LoVo (cell line): ENCODE results near the gene TRIM54.
"Not testable (repeated sequence)": the region's sequence is repeated elsewhere in the genome, so short reads cannot be mapped to it uniquely, and the experiment has no call there.

Experiments used
- DNase-seq: peaks from one replicate; pipeline ENCODE4 v3.0.0-alpha.2; 2016; ENCODE audit warnings: low spot score

Gene TRIM54

DNA sequence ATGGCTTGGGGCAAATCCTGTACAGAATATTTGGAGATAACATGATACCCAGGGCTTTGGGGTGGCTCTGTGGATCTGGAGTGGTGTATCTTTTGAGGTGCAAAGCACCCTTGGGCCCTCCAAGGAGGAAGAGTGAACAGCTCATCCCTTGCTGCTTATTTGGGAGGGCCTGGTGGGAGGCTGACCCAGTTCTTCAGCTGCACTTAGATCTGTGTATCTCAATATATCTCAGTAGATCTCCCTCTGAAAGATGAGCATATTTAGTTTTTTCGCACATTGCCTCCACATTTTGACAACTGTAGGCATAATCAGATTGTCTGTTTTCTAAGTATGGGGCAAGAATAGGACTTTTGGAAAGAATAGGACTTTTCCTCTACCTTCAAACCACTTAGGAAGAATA lies 2.8 kb downstream of the TRIM54 start:
- no peak for DNase-seq

DNA sequence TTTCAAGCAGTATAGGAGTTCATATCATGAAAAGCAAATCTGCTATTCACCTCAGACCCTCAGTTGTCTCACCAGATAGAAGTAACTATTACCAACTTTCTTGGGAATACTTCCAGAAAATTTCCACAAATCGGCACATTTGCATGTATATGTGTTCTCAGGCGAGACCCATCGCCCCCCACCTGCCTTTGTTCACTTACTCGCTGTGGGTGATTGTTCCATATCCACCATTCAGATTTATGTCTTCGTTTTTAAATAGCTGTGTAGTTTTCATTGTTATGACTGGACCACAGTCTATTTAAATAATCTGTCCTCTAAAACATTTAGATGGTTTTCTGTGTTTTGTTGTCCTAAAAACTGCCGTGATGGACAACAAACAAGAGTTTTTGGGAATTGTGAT lies 3.3 kb downstream of the TRIM54 start:
- no peak for DNase-seq

DNA sequence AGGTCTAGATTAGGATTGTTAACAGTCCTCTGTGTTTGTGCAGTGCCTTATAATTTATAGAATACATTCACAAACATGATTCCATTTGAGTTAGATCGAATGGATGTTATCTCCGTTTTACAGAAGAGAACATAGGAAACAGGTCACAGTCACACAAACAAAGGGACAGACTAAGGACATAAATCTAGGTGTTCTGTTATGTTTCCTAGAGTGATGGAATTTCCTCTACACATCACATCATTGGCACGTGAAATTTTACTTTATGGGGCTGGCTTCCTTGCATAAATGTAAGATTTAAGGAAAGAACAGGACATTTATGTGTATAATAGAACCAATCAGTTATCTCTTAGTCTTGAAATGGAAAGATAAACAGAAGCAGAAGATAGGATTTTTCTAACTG lies 6.4 kb downstream of the TRIM54 start:
- no peak for DNase-seq

DNA sequence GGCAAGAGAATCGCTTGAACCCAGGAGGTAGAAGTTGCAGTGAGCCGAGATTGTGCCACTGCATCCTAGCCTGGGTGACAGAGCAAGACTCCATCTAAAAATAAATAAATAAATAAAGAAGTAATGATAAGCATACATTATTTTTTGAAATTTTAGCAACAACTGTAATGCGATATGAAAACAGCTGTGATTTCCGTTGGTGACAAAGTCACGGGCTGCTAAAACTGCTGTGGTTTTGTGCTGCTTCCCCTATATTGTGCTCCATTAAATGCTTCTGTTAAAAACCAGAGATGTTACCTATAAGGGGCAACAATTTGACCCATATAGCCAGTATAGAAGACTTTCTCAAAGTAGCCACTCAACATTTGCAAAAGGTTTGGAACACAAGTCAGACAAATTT lies 8.3 kb downstream of the TRIM54 start:
- no peak for DNase-seq

DNA sequence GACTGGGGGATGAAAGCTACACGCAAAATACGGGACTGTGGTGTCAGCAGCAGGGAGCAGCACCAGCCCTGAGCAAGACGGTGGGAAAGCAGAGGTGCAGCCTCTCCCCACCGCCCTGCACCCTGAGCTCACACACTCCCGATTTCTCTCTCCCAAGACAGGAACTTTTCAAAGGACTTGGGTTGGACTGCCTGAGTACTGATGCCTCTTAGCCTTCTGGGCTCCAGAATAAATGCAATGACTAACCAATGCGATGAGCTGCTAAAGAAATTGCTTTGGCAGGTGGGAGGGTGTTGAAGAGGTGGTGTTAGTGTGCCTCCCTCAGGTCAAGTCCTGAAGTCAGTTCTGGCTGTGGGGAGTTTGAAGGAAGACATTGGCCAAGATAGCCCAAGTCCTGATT lies 9.6 kb downstream of the TRIM54 start:
- no peak for DNase-seq

DNA sequence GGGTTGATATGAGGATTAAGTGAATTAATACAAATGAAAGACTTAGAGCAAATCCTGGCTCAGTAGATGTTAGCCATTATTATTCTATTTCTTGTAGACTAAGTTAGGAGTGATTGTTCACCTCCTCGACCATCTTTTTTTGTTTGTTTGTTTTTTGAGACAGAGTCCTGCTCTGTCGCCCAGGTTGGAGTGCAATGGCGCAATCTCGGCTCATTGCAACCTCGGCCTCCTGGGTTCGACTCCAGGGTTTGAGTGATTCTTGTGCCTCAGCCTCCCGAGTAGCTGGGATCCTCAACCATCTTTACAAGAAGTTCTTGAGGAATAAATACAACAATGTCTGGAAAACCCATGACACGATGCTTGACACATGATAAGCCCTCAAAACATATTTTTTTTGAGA lies 12.7 kb downstream of the TRIM54 start:
- no peak for DNase-seq

DNA sequence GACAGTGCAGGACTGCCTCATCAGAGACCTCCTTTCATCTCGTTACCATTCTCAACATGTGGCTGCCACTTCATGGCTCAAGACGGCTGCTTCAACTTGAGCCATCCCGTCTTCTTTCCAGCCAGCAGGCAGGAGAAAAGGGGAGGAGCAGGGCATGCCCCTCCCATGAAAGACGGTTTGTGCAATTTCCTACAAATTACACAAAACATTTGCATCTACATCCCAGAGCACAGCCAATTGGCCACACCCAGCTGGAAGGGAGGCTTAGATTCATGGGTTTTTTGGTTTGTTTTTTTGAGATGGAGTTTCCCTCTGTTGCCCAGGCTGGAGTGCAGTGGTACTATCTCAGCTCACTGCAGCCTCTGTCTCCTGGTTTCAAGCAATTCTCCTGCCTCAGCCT lies 14.3 kb downstream of the TRIM54 start:
- DNase-seq: no peak

DNA sequence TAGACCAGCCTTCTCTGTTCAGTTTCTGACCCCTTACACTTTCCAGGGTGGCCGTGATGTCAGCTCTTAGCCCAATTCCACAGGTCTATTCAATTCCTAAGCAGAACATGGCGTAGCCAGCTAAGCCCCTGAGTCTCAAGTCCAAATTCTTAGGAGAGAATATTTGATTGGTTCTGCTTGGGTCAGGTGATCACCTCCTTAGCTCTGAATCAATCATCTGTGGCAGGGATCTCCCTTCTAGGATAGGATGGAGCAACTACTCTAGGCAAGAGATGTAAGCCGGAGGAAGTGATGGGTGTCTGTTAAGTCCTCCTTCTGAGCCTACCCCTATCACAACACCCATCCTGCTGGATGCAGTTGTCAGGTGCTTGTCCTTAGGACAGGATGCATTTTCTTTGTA lies 15.0 kb downstream of the TRIM54 start:
- no peak for DNase-seq

DNA sequence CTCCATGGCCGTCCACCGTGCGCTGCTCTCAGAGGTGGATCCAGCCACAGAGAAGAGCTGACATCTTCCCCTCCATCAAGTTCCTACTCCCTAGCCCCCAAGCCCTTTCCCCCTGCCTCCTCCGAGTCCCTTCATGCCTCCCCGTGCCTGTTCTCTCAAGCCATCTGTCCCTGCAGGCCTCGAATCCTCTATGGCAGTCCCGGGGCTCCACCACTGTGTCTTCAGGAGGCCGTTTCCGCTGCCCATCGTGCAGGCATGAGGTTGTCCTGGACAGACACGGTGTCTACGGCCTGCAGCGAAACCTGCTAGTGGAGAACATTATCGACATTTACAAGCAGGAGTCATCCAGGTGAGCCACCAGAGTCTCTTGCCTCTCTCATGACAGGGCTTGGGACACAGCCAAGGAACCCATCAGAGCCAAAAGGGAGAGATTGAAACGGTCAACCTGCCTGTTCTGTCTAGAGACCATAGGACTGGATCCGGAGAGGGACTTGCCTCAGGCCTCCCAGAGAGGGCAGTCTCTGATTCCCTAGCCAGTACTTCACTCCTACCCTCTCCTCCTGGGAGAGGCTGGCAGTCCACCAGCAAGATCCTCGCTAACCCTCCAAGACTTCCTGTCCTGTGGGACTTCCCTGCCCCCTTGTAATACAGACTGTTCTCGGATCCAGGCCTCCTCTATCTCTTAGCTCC lies 16.3 kb downstream of the TRIM54 start:
- no peak for DNase-seq

DNA sequence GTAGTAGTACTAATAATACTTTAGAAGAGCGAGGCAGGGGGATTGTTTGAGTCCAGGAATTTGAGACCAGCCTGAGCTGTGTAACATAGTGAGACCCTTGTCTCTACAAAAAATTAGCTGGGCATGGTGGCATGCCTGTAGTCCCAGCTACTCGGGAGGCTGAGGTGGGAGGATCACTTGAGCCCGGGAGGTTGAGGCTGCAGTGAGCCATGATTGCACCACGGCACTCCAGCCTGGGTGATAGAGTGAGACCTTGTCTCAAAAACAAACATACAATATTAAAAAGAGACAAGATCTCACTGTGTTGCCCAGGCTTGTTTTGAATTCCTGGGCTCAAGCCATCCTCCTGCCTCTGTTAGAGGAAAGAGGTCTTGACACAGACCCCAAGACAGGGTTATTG lies 18.4 kb downstream of the TRIM54 start:
- not testable (repeated sequence) for DNase-seq

DNA sequence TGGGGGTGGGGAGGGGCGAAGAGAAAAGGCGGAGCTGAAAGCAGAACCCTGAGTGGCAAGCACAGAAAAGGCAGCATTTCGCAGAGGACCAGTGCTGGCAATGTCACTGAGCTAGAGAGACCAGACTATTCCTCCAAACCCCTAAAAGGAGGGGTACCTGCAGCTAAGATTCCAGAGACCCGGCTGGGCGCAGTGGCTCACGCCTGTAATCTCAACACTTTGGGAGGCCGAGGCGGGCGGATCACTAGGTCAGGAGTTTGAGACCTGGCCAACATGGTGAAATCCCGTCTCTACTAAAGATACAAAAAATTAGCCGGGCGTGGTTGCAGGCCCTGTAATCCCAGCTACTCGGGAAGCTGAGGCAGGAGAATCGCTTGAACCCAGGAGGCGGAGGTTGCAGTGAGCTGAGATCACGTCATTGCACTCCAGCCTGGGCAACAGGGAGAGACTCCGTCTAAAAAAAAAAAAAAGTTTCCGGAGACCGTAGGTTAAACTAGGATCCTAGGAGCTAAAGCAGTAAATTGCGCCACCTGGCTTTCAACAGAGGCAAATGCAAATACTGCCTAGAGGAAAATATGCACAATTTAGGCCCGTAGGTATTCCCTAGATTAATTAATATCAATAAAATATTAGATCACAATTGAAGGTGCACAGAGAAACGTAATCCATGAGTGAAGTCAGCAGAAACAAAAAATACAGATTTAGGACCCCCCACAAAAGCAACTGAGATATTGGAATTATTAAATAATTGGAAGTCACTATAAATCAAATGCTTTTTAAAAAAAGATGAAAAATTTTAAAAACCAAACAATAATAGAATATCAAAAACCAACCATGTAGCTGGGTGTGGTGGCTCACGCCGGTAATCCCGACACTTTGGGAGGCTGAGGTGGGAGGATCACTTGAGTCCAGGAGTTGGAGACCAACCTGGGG lies 21.1 kb downstream of the TRIM54 start:
- DNase-seq: peak; percentile 82

DNA sequence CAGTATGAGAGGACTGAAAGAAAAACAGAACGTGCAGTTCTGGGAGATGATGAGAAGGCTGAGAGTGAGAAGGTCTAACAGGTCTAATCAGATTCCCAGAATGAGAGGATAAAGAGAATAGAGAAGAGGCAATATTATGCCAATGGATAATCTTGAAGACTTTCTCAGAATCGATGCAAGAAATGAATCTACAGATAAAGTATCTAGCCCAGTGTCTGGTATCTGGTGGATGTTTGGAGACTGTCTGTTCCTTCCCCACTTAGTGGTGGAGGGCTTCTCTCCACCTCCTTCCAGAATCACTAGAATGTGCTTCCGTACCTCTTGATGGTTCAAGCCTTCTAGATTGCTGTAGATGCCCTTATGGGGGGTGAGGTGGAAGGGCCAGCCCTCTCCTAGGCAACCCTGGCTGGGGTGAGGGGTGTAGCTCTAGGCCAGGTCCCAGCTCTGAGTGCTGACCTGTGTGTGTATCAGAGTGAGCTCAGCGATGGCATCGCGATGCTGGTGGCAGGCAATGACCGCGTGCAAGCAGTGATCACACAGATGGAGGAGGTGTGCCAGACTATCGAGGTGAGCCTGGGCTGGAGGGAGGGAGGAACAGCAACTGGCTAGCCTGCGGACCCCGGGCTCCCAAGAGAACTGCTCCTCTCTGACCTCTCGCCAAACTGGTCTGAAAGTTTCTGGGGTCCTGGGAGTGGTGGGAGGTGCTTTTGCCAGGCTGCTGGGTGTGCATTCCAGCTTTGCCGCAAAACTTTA lies 22.4 kb downstream of the TRIM54 start:
- no peak for DNase-seq

DNA sequence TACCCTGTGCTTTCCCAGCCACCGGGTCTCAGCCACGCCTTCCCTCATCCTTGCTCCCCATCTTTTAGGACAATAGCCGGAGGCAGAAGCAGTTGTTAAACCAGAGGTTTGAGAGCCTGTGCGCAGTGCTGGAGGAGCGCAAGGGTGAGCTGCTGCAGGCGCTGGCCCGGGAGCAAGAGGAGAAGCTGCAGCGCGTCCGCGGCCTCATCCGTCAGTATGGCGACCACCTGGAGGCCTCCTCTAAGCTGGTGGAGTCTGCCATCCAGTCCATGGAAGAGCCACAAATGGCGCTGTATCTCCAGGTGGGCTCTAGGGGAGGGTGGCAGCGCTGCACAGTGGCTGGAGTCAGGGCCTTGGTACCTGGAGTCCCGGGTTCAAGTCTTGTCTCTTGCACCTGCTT lies 23.3 kb downstream of the TRIM54 start:
- DNase-seq: no peak

DNA sequence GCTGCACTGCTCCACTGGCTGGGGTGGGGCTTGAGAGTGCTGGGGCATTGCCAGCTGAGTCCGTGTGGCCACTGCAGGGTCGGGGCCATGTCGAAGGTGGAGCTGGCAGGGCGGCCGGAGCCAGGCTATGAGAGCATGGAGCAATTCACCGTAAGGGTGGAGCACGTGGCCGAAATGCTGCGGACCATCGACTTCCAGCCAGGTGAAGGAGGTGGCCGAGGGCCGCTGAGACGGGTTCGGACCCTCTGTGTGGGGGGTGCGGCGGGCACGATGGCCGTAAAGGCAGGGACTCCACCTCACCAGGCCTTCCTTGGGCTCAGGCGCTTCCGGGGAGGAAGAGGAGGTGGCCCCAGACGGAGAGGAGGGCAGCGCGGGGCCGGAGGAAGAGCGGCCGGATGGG lies 23.9 kb downstream of the TRIM54 start:
- no peak for DNase-seq

DNA sequence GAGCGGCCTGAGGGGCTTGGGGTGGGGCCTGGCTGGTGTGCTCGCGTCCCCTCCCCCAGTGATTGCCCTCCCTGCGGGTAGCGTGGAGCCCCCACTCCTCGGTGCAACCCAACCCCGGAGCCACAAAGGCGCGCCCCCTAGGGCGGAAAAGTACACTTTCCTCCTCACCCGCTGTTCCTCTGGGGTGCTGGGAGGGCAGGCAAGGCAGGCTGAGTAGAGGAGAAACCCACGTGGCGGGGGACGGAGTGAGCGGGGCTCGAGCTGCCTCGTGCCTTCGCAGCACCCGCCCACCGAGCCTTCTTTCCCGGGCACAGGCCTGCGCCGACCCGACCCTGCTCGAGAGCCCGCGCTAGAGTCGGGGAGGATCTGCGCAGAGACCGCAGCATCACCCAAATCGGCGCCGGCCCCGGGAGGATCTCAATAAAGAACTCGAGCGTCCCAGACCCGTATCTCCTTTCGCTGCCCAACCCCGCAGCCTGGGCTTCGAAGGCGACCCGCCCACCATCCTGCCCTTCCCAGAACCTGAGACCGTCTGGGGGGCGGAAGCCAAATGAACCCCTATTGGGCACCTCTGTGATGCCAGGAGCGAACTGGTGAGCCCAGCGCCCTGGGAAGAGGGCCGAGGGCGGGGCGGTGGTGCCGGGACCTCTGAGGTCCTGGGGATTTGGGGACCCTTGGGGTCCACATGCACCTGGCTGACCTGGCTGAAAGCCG lies 24.5 kb downstream of the TRIM54 start:
- DNase-seq: no peak

DNA sequence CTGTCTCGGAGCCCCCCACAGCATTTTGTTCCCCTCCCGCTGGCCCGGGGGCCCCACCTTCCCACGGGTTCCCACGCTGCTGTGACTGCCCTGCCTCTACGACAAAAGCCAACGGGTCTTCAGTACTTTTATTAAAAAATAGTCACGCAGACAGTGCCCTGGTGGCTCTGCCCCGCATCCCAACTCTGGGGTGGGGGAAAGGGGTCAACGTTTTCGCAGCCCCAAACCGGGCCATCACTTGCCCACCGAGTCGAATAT lies 25.0 kb downstream of the TRIM54 start:
- DNase-seq: no peak

DNA sequence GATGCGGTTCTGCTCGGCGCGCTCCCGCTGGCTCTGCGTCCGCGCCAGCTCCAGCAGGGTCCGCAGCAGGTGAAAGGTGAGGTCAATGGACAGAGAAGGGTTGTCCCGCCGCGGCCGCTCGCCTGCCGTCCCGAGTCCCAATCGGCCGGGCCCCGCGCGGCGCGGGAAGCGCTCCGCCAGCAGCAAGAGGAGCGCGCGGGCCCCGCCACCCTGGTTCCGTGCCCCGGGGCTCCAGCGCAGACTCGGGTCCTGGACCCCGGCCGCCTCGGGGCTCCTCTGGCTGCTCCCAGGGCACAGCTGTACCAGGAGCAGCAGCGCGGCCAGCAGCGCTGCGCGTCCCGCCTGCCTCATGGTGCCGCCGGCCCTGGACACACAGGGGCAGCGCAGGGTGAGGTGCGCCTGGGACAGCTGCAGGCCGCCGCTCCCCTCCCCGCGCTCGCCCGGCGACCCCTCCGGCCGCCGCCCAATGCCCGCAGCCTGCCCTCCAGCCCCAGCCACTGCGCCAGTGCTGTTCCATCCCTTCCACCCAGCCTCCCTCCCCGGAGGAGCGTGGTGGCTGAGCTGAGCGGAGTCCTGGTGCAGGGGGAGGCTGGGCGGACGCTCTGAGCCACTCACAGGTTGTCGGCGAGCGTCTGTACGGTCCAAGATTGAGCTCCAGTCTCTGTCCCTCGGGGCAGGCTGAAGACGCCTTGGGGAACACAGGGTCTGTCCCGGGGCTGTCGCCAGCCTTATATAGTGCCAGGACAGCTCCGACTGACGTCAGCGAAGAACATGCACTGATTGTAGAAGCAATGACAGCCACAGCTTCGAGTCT lies 25.5 kb downstream of the TRIM54 start:
- DNase-seq: no peak

DNA sequence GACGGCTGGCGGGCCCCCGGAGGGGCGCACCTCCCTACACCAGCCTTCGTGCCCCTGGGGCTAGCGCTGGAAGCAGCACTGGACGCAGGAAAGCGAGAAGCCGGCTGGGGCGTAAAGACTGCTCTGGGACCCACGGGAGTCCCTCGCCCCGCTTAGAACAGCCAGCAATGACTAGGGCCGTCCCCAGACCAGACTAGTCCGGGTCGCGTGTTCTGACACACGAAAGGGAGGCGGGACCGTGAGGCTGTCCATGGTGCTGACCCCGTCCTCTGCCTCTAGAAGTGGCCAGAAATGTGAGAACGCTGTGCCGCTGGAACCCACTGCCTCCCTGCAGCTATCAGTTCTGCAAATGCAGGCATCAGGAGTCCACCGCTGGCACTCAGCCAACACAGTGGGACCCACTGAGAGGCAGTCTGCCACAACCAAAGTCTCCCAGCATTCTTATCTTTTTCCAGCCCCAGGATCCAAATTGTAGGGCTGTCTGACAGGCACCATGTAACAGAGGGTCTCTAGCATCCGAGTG lies 26.2 kb downstream of the TRIM54 start, which contains the start of gene UCN:
TSS of gene UCN (minus strand) at position 87 of the 523 bp plus-strand sequence. CDS start 550 bp downstream, outside the sequence.
- DNase-seq: no peak

DNA sequence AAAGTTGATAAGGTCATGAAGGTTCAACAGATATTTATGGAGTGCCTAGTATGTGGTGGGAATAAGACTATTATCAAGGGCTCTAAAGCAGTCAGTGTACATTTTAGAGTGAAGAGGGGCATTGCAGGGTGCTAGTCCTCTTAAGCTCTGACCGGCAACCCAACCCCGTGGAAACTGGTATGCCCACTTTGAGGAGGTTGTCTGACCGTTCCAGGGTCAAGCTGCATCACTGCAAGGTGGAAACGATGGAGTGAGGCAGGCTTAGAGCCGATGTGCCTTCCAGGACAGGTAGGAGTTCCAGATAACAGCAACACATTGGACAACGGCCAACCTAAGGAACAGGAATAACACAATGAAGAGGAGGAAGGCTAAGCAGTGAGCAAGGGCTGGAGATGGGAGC lies 27.4 kb downstream of the TRIM54 start:
- no peak for DNase-seq

DNA sequence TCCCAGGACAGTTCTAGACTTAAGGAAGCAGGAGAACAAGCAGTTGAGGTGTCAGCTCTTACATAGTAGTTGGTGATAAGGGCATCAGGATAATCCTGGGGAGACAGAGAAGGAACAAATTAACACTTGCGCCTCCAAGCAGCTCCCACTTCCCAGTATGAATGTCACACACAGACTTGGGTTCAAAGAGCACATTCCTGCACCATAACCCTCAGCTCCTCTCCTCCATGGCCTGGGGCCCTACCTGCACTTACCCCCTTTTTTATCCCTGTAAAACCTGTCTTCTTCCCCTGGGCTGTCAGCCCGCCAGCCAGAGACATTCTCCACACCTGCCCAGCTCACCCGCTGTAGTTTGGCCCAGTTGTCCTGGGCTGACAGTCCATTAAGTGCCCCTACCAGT lies 29.9 kb downstream of the TRIM54 start:
- no peak for DNase-seq
